ENCODE measurements around the gene ODF2. TPM values are rescaled to one million over a fixed set of nuclear protein-coding genes. Genes with fewer than 3 reads are reported as not detected.

Gene ODF2
- total and polyA plus RNA-seq, 2 of the 13 experiments (the other 11 are each of a cell fraction or from before 2014, with no cell fraction given): 9.8 to 31.3 TPM

GRCh38 chr9:128484686-128485413 is 29.0 kb downstream of the ODF2 start (continued):
- TF ChIP-seq U2AF1 (optimal IDR thresholded peaks at IDR 0.05; ENCODE audit: low read depth, low read length) (no peak), ZNF136 (CRISPR knock-in tag; IDR thresholded peaks at IDR 0.05; ENCODE audit: low read depth) (no peak), SMYD3 (CRISPR knock-in tag; IDR thresholded peaks at IDR 0.05) (no peak)
- TF ChIP-seq, protein P1, sequence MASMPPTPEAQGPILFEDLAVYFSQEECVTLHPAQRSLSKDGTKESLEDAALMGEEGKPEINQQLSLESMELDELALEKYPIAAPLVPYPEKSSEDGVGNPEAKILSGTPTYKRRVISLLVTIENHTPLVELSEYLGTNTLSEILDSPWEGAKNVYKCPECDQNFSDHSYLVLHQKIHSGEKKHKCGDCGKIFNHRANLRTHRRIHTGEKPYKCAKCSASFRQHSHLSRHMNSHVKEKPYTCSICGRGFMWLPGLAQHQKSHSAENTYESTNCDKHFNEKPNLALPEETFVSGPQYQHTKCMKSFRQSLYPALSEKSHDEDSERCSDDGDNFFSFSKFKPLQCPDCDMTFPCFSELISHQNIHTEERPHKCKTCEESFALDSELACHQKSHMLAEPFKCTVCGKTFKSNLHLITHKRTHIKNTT (CRISPR knock-in tag; IDR thresholded peaks at IDR 0.05): no peak

- DNase-seq (ENCODE audit: low spot score) (no peak), ATAC-seq (no peak), FAIRE-seq (no peak)
- CTCF ChIA-PET (ENCODE audit: low intra/inter-chr PET ratio, low total read pairs): no interaction called here
- Histone ChIP-seq H3K4me1 (ENCODE audit: insufficient read depth, low read length) (no peaks in the 10 kb centered on the region), H3K9ac (ENCODE audit: insufficient read depth, low read depth, low read length) (no peak overlapping the region), H2AFZ (ENCODE audit: low read length) (no peak overlapping the region), H3K9me3 (ENCODE audit: low read length) (no peaks in the 10 kb centered on the region), H3K4me3 (replicated peaks in 1 of 3; ENCODE audit: insufficient read depth in 1 of 3, low read depth in 2 of 3, low read length in 3 of 3) (no peak overlapping the region), H3K27me3 (ENCODE audit: control insufficient read depth in 1 of 2, insufficient read depth in 2 of 2, low read length in 2 of 2) (no peaks in the 10 kb centered on the region), H3K79me2 (ENCODE audit: insufficient read depth, low read length) (no peaks in the 10 kb centered on the region), H3K27ac (ENCODE audit: extremely low read length, insufficient read depth, low read length) (no peak overlapping the region), H4K20me1 (ENCODE audit: insufficient read depth, low read length) (no peaks in the 10 kb centered on the region), H3K36me3 (replicated peaks in 1 of 2; ENCODE audit: control insufficient read depth in 1 of 2, insufficient read depth in 2 of 2, low read length in 2 of 2) (peaks cover 30 to 70% of the 10 kb centered on the region in 2 experiments), H3K4me2 (ENCODE audit: low read depth, low read length) (no peak overlapping the region)
- POLR2A ChIA-PET: interaction anchor here (0.5 kb wide), 1 partner anchor 198 kb away, joined by 3 read pairs; no protein-coding TSS in a partner anchor
- 86% methylated on average over 4 of the region's 7 CpGs for WGBS (ENCODE audit: low lambda C conversion rate)
- BruUV-seq (replicated peaks): no TSS peak
- in situ Hi-C loops (cut with HindIII; ENCODE audit: extremely low pct_ligation_motif_present, low pct_unique_long_range_greater_than_20kb): no loop called here
- no peak for TF ChIP-seq DR1 (CRISPR knock-in tag; IDR thresholded peaks at IDR 0.05)
- TF ChIP-seq ZNF629 (CRISPR knock-in tag; conservative IDR thresholded peaks at IDR 0.05): 0 out of 2 replicates have a peak, but pooled peaks have one; percentile 10
- TF ChIP-seq DRAP1 (CRISPR knock-in tag; IDR thresholded peaks at IDR 0.05): no peak
- intact Hi-C loops (cut with micrococcal nuclease; ENCODE audit: unreplicated experiment): no loop called here
Observed at GRCh38 chr9:128485414-128485855, 29.6 kb downstream of the ODF2 start.

All from HepG2 (cell line).